GM18498 (cell line): ENCODE results near the gene SLC25A38.

Experiments
- ATAC-seq: cut with Tn5 transposase; IDR thresholded peaks from one replicate; pipeline ENCODE4 v1.9.1; 2021; ENCODE audit warnings: mild to moderate bottlenecking, moderate library complexity; ENCODE audit not compliant: unreplicated experiment

SLC25A38 gene

DNA sequence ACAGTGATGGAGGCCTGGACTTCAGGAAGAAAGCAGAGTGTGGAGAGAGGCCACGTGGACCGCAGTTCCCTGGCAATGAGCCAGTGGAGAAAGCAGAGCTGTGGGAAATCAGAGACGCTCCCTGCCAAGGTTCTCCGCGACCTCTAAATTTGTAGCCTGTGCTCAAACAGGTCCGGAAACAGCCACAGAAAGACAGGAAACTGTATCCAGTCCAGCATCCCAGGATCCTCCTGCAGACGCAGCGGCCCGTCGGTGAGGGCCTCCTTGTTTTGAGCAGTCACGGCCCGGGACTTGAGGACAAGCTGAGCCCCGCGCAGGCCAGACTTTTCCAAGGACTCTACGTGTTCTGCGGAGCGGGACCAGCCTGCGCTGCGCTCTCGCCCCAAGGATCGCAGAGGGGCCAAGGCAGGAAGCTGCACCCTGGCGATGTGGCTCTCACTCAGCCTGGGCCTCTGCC is 45.6 kb downstream of the SLC25A38 start:
- ATAC-seq, result no peak

DNA sequence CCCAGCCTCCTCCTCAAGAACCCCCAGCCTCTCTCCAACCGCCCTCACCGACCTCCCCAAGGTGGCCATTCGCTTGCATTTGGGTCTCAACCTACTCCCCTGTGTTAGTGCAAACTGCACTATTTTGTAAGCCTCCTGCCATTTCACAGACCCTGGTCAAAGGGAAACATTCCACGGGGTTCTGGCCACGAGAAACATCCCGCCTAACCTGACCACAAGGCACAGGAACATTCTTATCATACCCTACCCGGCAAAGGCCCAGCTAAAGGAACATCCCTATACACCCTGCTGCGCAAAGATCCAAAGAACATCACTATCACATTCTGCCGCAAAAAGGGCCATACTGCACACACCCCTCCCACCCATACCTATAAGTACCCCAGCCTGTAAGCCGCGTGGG is 46.3 kb downstream of the SLC25A38 start:
- no peak for ATAC-seq

DNA sequence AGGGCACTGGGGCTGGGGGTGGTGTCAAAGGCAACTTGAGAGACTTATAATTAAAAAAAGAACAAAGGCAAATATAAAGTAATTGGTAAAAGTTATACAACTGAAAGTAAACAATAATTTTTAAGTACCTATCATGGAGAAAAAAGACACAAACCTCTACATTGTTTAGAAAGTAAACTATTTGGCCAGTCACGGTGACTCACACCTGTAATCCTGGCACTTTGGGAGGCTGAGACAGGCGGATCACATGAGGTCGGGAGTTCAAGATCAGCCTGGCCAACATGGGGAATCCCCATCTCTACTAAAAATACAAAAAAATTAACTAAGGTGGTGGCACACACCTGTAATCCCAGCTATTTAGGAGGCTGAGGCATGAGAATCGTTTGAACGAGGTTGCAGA is 49.2 kb downstream of the SLC25A38 start:
- ATAC-seq, result no peak

DNA sequence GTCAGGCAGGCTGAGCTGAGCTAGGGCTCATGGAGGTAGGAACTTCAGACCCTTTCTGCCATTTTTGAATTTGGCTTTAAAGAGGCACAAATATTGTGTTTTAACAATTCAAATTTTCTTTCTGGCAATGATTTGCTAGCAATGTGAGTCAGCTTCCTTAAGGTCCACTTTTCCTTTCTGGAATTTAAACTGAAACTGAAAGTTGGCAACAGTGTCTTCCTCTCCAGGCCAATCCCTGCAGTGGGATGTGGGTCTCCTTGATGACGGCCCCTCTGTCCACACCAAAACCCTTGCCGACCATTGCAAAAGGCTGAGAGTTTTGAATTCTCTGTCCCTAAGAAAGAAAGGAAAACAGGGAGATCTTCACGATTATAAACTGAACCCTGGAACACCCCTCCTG is 50.5 kb downstream of the SLC25A38 start:
- no peak for ATAC-seq

DNA sequence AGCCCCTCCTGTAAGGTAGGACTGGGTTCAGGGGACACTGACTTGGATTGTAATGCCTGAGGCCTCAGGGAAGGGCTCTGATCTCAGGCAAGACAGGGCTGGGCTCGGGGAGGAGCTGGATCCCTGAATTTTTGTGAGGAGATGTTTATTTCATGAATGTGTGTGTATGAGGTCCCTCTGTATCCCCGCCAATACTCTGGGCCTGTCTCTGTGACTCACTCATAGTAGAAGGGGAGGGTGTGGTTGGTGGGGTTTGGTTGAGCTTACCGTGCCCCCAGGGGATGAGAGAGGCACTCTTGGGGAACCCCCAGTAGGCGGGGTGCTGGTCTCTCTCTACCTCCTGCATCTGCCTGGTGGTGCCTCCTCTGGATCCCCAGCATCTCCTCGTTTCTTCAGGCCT is 51.4 kb downstream of the SLC25A38 start:
- ATAC-seq, result no peak

DNA sequence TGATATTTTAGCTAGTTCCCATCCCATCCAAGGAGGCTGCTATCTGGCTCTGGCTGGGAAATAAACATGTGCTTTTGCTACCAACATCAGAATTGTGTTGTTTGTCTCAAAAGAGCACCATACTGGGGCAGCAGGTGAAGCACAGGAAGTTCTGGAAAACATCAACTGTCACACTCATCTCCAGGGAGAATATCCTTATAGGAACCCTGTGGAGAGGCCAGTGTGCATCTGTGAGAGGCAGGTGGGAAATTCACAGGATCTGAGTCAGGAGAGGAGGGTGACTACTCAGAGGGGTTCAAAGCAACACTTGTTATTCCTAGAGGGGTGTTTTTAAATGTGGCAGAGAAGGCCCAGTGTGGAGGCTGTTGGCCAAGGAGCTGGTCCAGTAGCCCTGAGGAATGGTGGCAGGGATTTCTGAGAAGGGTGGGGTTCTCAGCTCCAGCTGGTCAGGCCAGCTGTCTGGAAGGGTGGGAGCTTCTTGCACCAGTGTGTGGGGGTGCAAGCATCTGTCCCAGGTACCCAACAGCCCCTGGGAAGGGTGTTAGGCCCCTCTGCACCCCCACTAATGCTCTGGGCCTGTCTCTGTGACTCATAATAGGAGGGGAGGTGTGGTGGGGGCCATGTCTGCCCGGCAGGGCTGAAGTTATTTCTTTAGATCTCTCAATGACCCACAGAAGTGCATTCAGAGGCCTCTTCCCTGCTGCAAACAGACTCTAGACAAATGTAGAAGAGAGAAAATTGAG is 52.0 kb downstream of the SLC25A38 start:
- ATAC-seq, result no peak

DNA sequence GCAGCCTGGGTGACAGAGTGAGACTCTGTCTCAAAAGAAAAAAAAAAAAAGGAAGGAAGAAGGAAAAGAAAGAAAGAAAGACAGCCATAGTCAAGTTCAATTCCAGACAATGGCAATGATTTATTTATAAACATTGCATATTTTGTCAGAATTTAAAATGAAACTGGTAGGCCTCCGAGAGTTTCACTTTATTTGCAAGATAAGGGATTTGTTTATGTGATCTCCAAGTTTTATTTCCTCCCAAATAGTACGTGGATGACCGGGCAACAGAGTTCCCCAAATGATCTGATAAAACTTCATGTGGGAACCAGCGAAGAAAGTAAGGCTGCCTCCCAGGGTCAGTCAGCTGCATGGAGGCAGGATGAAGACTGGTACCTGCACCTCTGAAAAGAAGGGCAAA is 55.7 kb downstream of the SLC25A38 start:
- ATAC-seq, result no peak

DNA sequence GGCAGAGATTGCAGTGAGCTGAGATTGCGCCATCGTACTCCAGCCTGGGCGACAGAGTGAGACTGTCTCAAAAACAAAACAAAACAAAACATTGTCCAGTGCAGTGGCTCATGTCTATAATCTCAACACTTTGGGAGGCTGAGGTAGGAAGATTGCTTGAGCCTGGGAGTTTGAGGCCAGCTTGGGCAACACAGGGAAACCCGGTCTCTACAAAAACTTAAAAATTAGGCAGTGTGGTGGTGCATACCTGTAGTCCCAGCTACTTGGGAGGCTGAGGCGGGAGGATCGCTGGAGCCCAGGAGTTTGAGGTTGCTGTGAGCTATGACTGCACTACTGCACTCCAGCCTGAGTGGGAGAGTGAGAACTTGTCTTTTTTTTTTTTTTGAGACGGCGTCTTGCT is 57.1 kb downstream of the SLC25A38 start:
- ATAC-seq, result no peak

DNA sequence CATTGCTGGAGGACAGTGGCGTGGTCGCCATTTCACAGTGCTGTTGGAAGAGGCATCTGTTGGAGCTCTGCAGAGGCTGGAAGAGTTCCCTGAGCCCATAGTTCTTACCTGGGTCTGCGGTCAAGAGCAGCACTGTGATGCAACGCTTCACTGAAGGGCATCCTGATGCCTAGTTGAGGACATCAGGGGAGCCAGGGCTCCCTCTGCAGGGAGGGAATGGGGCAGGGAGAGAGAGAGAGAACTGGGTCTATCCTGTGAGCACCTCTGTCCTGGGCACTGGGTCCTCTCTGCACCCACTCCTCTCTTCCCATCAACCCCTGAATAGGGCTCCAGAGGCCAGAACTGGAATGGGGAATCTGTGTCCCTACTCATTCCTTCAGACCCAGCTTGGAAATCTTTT is 60.4 kb downstream of the SLC25A38 start:
- ATAC-seq, result no peak

DNA sequence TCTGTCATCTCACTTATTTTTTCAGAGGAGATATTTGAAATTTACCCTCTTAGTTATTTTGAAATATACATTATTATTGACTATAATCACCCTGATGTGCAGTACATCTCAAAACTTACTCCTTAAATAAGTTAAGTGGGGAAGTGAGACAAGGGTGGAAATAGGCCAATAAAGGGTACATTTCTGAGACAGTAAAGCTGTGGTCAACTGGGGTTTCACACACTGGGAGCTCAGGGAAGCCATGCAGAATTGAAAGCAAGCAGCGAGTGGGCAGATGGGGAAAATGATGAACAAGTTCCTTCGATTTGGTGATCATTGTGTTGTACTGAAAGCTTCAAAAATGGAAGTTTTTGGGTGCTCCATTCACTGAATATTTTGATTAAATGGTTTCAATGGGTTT is 62.8 kb downstream of the SLC25A38 start:
- no peak for ATAC-seq

DNA sequence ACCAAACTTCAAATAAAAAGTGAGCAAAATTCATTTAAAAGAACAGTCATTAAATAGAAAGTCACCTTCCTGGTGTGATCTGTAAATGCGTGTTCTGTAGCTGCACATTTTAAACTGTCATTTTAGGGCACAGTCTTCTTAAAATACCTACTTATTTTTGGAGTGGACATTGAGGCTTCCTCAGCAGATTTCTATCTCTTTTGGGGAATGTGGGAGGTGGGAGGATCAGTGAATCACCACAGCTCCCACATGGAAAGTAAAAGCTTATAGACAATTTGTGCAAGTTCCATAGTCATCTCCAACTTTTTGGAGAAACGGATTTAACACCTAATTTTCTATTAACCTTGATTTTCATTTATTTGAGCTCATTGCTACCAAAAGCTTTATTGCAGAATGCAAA is 63.3 kb downstream of the SLC25A38 start:
- ATAC-seq, result no peak
